ENCODE measurements around the gene C16orf78.

The C16orf78 gene

GRCh38 chr16:49431591-49432290, 58.1 kb downstream of the C16orf78 start:
- no peak for DNase-seq (ENCODE audit: low spot score)

GRCh38 chr16:49434733-49435132, 61.1 kb downstream of the C16orf78 start:
- no peak for DNase-seq (ENCODE audit: low spot score)

- DNase-seq (ENCODE audit: low spot score): no peak
Measured at GRCh38 chr16:49436181-49436580, 62.6 kb downstream of the C16orf78 start.

GRCh38 chr16:49437344-49437743, 63.7 kb downstream of the C16orf78 start:
- DNase-seq (ENCODE audit: low spot score): no peak

GRCh38 chr16:49439050-49439449, 65.4 kb downstream of the C16orf78 start:
- DNase-seq (ENCODE audit: low spot score): no peak

- DNase-seq (ENCODE audit: low spot score): no peak
Measured at GRCh38 chr16:49439676-49440075, 66.1 kb downstream of the C16orf78 start.

- DNase-seq (ENCODE audit: low spot score): peak; percentile 30
Measured at GRCh38 chr16:49440156-49441065, 66.8 kb downstream of the C16orf78 start.

GRCh38 chr16:49441366-49441780, 67.8 kb downstream of the C16orf78 start:
- DNase-seq (ENCODE audit: low spot score): peak; percentile 89

- DNase-seq (ENCODE audit: low spot score): no peak
Measured at GRCh38 chr16:49442805-49443204, 69.2 kb downstream of the C16orf78 start.

- DNase-seq (ENCODE audit: low spot score): no peak
Measured at GRCh38 chr16:49443576-49443975, 70.0 kb downstream of the C16orf78 start.

- no peak for DNase-seq (ENCODE audit: low spot score)
Measured at GRCh38 chr16:49446805-49447204, 73.2 kb downstream of the C16orf78 start.

Data from germinal center (tissue), 1 donor.